Testis (tissue), 3 donors: Measurements from ENCODE around the gene CYP2S1. TPM values are rescaled to one million over a fixed set of nuclear protein-coding genes. Genes with fewer than 3 reads are reported as not detected.

Source experiments
- DNase-seq: peaks from one replicate; pipeline ENCODE4 v3.0.0-alpha.2; 2019
- H3K27ac ChIP-seq, 2 donors: fragments of 200-600 bp; sonication (generic); one replicate each; pipeline ENCODE4 v1.5.1; 2019
- H3K27me3 ChIP-seq: fragments of 200-600 bp; sonication (generic); one replicate; pipeline ENCODE4 v1.5.1; 2019
- H3K36me3 ChIP-seq: fragments of 200-600 bp; sonication (generic); one replicate; pipeline ENCODE4 v1.5.1; 2017; ENCODE audit warnings: low read depth; ENCODE audit errors: missing control alignments
- H3K4me1 ChIP-seq: fragments of 200-600 bp; sonication (generic); one replicate; pipeline ENCODE4 v1.5.1; 2019
- H3K4me3 ChIP-seq, 2 donors: fragments of 200-600 bp; sonication (generic); one replicate each; pipeline ENCODE4 v1.5.1; 2017 to 2019
- H3K9me3 ChIP-seq: fragments of 200-600 bp; sonication (generic); one replicate; pipeline ENCODE4 v1.5.1; 2017
- POLR2A ChIP-seq: fragments of 450-650 bp; IDR thresholded peaks from one replicate; pipeline ENCODE4 v1.6.1; 2017; ENCODE audit warnings: antibody characterized with exemption, mild to moderate bottlenecking, moderate library complexity
- WGBS, 2 donors: methylation state at CpG; one replicate each; pipeline ENCODE4 v1.1.5; 2018; 5-methylcytosine and 5-hydroxymethylcytosine counted together
- intact Hi-C: fragments of 100-400 bp; cut with DNase I; formaldehyde crosslinking; loops from one replicate; pipeline ENCODE4 v1.15.1; 2023; ENCODE audit warnings: low total_unique reads
- polyA plus RNA-seq: library from polyadenylated mRNA; stranded (reverse); fragments of 350-450 nt; fragmentation: Illumina TruSeq; extraction: RNeasy Lipid Tissue Mini Kit (QIAGEN cat#74804); gene quantifications from one replicate; pipeline ENCODE4 v1.2.3, GENCODE V29; 2014; ENCODE audit warnings: low read depth, low replicate concordance; ENCODE audit not compliant: insufficient read depth
- total RNA-seq, 2 donors: library from RNA; depleted of rRNA; stranded (reverse); fragments of >200 nt; gene quantifications; one replicate each; pipeline ENCODE4 v1.2.3, GENCODE V29; 2016
- TF ChIP-seq, protein P1 (sequence below), 3 experiments: fragments of 450-650 bp in 2 of 3; fragments of 200-600 bp in 1 of 3; sonication (generic) in 1 of 3; IDR thresholded peaks; one replicate each; pipeline ENCODE4 v1.5.1; 2016 to 2019; ENCODE audit warnings: antibody characterized with exemption in 3 of 3, mild to moderate bottlenecking in 2 of 3, moderate library complexity in 1 of 3

Gene CYP2S1
- total and polyA plus RNA-seq, 3 donors from 2014 or later: 1.4 to 2.0 (median 1.6) TPM

DNA sequence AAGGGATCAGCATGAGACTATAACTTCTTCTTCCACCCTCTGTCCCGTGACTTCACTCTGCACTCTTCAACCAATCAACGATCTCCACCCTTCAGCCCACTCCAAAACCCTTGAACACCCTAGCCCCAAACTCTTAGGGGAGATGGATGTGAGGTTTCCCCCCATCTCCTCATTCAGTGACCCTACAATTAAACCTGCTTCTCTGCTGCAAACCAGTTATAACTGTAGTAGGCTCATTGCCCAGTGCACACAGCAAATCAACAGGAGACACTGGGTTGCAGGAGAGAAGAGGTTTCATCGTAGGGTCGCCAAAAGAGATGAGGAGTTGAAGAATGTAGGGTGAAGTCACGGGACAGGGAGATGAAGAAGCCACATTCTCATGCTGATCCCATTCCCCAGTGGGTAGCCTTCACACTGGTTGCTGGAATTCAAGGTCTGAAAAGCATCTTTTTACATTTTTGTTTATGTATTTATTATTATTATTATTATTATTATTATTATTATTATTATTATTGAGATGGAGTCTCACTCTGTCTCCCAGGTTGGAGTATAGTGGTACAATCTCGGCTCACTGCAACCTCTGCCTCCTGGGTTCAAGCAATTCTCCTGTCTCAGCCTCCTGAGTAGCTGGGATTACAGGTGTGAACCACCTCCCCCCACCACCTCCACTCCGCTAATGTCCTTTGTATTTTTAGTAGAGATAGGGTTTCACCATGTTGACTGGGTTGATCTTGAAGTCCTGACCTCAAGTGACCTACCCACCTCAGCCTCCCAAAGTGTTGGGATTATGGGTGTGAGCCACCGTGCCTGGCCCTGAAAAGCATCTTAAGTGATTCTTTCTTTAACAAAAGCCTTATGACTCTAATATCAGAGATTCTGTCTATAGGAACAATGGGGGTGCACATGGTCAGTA lies 5.8 kb upstream of the CYP2S1 start:
- Histone ChIP-seq H3K27ac (no peak overlapping the region), H3K36me3 (no peaks in the 10 kb centered on the region), H3K27me3 (no peaks in the 10 kb centered on the region), H3K9me3 (no peaks in the 10 kb centered on the region), H3K4me1 (no peaks in the 10 kb centered on the region), H3K4me3 (no peak overlapping the region)
- 82 to 87% methylated on average over 8 of the region's 8 CpGs for WGBS, 2 donors
- TF ChIP-seq POLR2A: no peak
- TF ChIP-seq, protein P1, sequence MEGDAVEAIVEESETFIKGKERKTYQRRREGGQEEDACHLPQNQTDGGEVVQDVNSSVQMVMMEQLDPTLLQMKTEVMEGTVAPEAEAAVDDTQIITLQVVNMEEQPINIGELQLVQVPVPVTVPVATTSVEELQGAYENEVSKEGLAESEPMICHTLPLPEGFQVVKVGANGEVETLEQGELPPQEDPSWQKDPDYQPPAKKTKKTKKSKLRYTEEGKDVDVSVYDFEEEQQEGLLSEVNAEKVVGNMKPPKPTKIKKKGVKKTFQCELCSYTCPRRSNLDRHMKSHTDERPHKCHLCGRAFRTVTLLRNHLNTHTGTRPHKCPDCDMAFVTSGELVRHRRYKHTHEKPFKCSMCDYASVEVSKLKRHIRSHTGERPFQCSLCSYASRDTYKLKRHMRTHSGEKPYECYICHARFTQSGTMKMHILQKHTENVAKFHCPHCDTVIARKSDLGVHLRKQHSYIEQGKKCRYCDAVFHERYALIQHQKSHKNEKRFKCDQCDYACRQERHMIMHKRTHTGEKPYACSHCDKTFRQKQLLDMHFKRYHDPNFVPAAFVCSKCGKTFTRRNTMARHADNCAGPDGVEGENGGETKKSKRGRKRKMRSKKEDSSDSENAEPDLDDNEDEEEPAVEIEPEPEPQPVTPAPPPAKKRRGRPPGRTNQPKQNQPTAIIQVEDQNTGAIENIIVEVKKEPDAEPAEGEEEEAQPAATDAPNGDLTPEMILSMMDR (IDR thresholded peaks at IDR 0.05): no peak
- intact Hi-C loops: no loop called here
- DNase-seq: no peak

DNA sequence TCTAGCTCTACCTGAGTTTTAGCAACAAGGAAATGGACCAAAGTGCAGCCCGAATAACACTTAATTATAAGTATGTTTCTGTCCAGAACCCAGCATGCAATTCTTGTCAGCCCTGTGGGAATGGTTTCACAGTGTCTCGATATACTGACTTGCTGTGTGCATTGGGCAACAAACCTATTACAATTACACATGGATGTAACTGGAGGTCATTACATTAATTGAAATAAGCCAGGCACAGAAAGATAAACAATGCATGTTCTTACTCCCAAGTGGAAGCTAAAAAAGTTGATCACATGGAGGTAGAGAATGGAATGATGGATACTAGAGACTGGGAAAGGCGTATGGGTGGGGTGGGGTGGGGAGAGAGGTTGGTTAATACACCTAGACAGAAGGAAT lies 5.1 kb upstream of the CYP2S1 start:
- intact Hi-C loops: no loop called here
- H3K27ac ChIP-seq: no peak overlapping the region
- H3K27me3 ChIP-seq: no peaks in the 10 kb centered on the region
- TF ChIP-seq POLR2A: no peak
- TF ChIP-seq, protein P1 (IDR thresholded peaks at IDR 0.05): no peak
- 88 to 89% methylated on average over 3 of the region's 3 CpGs for WGBS, 2 donors
- H3K9me3 ChIP-seq: no peaks in the 10 kb centered on the region
- no peak for DNase-seq
- no peaks in the 10 kb centered on the region for H3K4me1 ChIP-seq
- H3K36me3 ChIP-seq: no peaks in the 10 kb centered on the region
- no peak overlapping the region for H3K4me3 ChIP-seq

DNA sequence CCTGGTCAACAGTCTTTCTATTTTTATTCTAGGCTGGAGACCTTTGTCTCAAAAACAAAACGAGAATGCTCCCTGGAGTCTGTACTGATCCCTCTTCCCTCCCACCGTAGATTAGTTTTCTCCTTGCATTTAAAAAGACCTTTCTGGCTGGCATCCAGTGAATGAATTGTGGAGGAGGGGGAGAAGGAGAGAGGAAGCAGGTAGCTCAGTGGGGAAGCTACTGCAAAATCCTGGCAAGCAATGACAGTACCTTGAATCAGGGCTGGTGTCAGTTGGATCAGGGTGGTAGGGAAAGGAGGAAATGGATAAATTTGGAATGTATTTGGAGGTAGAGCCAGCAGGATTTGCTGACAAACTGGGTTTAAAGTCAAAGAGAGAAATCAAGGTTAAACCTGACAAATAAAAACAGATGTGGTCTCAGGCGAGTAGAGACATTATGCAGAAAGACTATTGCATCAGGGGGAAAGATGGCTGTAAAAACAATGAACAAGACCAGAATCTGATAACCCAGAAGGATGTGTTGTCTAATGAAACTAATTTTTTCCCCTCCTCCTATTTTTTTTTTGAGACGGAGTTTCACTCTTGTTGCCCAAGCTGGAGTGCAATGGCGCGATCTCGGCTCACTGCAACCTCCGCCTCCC lies 3.5 kb upstream of the CYP2S1 start:
- no peaks in the 10 kb centered on the region for H3K27me3 ChIP-seq

DNA sequence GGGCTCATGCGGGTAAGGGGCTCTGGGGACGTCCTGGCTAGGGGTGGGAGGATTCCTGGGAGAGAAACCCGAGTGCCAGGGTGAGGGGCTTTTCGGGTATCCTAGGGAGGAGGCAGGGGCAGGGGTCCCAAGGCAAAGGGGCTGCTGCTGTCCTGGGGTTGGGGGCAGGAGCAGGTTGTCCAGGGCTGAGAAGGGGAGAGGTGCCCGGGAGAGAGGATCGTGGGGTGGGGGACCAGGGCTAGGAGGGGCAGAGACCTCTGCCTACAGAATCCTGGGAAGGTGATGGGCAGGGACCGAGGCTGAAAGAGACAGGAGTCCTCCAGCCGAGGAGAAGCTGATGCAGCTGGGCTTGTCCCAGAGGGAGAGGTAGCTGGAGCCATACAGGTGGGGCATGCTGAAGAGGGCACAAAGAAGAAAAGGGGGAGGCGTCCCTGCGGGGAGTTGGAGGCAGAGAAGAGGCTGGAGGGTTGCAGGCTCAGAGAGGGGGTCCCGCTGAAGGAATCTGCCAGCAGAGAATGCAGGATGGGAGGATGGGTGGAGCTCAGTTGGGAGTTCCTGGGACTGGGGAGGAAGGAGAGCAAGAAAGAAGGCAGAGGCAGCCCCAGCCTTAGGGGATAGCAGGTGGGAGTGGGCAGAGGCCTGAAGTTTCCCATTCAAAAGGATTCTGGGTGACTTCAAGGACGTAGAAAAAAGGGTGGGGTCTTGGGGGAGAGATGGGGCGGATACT lies 574 bp downstream of the CYP2S1 start:
- no peaks in the 10 kb centered on the region for H3K4me1 ChIP-seq
- no peaks in the 10 kb centered on the region for H3K36me3 ChIP-seq
- H3K4me3 ChIP-seq: peak overlapping the region in 1 of 2 donors; percentile 24
- no peaks in the 10 kb centered on the region for H3K9me3 ChIP-seq
- H3K27me3 ChIP-seq: no peaks in the 10 kb centered on the region
- 21 to 22% methylated on average over 13 of the region's 13 CpGs for WGBS, 2 donors
- TF ChIP-seq, protein P1 (IDR thresholded peaks at IDR 0.05): no peak
- TF ChIP-seq POLR2A: no peak
- no peak for DNase-seq
- H3K27ac ChIP-seq: no peak overlapping the region
- intact Hi-C loops: no loop called here

More for the DNA sequence above, 3.5 kb upstream of the CYP2S1 start:
- 61 to 67% methylated on average over 8 of the region's 8 CpGs for WGBS, 2 donors
- DNase-seq: no peak
- Histone ChIP-seq H3K4me1 (no peaks in the 10 kb centered on the region), H3K27ac (no peak overlapping the region), H3K4me3 (no peak overlapping the region), H3K36me3 (no peaks in the 10 kb centered on the region), H3K9me3 (no peaks in the 10 kb centered on the region)
- no peak for TF ChIP-seq POLR2A
- TF ChIP-seq, protein P1 (IDR thresholded peaks at IDR 0.05): no peak
- intact Hi-C loops: no loop called here
